HUDEP-2 (cell line): ENCODE data around the gene FNDC4.

Experiments
- DNase-seq, 76 experiments: peaks; one replicate each; lab custom pipeline; 2025; ENCODE audit not compliant: unreplicated experiment in 76 of 76; lab: John Stamatoyannopoulos, UW

FNDC4 gene

DNA sequence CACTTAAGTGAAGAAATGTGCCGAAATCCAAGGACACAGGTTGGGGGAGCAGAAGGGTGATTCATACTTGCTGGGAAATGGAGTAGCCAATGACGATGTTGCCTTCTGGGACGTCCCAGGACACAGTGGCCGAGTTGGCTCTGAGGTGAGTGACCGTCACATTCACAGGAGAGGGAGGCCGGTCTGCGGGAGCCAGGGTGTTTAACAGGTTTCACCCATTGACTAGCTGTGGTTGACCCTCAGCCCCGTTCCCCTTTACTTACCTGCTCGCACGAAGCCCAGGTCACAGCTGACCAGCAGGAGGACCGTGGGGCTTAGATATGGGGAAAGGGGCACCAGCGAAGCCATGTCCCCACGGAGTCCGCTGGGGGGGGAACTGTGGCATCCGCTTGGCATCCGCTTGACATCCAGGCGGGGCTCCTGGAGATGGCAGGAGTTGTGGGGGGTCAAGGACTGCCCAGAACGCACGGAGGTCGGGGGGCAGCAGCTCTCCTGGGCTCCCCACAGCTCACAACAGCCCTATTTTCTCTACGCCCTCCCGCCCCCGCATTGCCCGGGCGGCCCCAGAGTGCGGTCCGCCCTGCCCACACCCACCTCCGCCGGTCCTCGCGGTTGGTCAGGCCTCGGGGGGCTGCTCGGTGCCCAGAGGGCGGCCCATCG is 586 bp downstream of the FNDC4 start:
- peak in 13 of 76 experiments; percentile 2 to 42 (median 13) for DNase-seq

DNA sequence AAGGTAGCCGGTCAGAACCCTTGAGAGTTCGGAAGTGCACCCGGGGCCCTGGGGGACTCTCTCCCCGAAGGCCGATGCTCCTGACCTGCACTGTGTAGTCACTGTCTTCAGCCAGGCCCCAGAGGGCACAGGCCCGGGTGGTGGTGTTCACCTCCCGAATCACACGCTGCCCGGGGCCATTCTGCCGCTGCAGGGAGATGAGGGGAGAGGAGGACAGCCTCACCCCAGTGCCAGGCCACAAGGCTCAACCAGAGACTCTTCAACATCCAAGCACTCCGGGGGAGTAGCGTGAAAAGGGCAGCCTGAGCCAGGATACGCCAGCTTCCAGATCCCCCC is 1.1 kb downstream of the FNDC4 start:
- no peak for DNase-seq

DNA sequence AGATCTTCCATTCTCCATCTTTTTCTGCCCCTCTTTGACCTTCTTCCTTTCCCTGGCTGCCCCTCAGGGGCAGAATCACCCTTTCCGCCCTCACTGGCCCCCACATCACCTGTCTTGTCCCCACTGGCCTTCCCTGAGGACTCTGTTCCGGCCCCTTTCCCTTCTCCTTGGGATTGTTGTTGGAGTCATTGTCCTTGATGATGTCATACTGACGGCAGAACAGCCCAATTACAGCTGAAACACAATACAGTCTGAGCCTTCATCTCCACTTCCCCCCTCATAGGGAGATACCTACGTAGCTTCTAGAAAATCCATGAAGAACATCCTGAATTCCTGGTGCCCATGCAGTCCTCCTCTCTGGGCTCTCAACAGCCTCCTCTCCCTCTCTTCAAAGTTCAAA is 2.4 kb downstream of the FNDC4 start:
- DNase-seq = no peak

DNA sequence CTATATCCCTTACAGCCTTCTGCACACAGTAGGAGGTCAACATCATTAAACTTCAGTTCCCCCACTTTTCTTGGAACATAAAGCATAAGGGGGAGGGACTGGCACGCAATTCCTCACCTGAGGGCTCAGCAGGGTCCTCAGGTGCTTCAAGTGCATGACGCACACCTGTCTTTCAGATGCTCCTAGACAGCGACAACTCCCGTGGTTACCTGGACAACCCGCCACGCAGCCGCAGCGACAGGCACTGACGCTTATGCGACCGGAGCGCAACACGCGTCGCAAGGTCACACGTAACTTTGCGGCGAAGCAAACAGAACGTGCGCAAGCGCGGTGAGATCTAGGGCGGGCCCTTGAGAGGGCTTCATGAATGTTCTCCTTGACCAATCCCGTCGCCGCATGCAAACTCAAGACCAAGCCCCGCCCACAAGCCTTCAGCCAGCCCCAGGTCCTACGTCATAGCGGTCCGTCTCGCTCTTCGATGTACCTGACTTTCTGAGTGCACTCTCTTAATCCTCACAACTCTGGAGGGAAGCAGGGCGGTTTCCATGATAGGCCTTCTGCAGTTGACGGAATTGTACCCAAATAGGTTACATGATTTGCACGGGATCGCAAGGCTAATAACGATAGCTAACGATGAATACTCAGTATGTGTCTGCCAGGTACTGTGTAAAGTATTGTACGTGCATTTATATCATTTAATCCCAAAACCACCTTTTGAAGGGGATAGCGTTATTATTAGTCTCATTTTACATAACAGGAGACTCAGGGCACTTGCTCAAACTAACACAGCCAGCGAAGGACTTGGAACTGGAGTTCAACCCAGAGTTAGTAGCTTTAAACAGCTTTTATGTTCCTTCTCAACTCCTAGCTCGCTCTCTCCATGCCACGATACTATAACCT is 5.3 kb downstream of the FNDC4 start, which contains the start of gene IFT172:
IFT172 (minus strand) TSS at position 246 of the 900 bp plus-strand sequence; CDS start at position 156, 90 bp downstream.
- DNase-seq = peak in 75 of 76 experiments; percentile 73 to 99 (median 98)

DNA sequence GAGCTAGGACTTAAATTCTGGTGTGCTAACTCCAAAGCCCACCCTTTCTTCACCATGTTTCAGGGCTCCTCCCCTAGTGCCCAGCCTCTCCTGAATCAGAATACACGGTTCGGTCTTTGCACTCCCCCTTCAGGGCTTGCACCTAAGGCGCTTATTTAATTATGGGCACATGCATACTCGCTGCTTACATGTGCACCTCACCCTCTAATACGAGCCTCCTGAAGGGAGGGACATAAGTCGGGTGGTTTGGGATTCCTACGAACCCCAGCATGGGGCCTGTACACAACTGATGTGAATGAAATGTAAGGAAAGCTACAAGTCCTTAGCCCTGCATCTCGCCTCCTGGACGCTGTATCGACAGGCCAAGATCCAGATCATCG is 5.9 kb downstream of the FNDC4 start:
- peak in 10 of 76 experiments; percentile 5 to 29 (median 17) for DNase-seq

DNA sequence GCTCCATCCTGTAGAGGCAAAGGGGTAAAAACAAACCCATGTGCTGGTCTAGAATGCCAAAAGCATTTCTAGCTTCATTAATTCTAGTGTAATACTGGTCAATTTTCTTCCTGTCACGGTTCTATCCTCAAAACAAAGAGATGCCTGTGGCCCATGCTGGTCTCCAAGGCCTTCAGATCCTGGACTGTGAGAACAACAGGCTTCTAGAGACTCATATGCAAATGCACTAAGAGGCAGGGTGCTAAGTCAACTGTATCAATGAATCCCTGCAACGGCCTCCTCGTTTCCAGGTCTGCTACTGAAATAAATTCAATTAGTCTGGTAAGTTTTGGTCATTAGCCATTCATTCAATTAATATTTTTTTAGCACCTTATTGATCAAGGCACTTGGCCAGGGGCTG is 9.5 kb downstream of the FNDC4 start:
- DNase-seq = no peak

DNA sequence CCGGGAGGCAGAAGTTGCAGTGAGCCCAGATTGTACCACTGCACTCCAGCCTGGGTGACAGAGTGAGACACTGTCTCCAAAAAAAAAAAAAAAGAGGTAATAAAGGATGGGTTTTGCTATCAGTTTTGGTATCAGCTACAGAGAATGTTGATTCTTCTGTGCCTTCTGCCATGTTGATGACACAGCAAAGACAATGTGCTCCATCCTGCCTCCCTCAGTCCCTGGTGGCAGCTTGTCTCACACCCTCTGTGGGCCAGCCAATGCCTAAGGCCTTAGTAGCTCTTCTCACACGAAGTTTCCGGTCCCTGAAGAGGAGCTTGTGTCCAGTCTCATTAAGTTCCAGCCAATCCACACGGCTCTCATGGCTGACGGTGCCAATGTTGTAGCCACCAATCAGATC is 23.0 kb downstream of the FNDC4 start:
- DNase-seq = no peak

DNA sequence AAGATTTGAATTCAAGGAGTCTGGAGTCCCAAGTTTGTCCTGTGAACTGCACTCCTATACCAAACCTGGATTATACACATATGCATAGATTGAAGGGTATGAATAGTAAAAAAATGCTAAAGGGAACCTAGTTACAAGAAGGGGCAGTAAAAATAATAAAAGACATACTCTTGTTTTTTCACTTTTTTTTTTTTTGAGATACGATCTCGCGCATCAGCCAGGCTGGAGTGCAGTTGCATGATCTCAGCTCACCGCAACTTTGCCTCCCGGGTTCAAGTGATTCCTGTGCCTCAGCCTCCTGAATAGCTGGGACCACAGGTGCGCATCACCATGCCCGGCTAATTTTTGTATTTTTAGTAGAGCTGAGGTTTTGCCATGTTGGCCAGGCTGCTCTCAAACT is 30.6 kb downstream of the FNDC4 start:
- DNase-seq = no peak

DNA sequence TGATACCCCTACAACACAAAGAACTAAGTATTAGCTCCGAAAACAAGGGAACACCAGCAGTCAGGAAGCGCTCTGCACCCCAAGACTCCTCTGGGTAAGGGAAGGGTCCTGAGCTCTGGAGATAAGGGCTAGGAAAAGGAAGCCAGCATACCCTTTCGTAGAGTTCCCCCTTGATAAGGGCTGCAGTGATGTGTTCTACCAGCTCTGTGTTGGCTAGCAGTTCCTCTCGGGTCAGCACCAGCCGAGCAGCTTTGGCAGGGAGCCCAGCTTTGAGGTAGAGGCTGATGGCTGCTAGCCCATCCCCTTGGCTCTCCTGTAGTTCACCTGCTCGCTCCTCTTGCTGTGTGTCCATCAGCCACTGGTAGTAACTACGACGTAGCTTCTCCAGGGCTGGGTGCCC is 33.9 kb downstream of the FNDC4 start:
- peak in 41 of 76 experiments; percentile 2 to 47 (median 26) for DNase-seq

DNA sequence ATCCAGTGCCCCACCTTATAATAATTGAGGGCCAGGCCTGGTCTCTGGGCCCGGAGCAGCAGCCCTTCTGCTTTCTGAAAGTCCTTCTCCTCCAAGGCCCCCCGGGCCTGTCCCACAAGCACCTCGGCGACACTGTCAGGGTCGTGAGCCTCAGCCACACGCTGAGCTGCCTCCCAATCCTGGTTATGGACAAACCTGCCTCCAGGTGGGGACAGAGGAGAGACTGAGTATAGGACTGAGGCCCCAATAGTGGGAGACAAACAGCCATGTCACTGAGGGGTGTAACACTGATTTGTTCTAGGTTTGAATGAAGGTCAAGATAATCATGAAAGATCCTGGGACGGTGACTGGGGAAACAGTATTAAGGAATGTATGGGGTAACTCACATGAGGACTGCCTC is 41.0 kb downstream of the FNDC4 start:
- no peak for DNase-seq

DNA sequence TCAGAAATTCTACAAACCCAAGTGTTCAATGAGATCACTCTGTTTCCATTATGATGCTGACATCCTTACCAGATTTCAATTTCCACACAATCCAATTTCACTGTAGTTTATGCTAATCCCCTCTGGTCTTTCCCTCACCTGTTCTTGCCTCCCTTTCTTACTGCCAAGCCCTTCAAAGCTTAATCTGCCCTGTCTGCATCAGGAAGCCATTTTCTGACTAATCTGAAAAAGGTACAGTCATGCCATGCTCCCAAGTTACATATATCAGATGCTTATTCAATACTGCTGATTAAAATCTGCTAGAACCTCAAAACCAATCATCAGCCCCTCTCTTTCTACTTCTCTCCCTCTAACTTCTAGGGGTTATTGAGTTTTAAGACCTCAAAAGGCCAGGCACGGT is 43.9 kb downstream of the FNDC4 start:
- DNase-seq = no peak

DNA sequence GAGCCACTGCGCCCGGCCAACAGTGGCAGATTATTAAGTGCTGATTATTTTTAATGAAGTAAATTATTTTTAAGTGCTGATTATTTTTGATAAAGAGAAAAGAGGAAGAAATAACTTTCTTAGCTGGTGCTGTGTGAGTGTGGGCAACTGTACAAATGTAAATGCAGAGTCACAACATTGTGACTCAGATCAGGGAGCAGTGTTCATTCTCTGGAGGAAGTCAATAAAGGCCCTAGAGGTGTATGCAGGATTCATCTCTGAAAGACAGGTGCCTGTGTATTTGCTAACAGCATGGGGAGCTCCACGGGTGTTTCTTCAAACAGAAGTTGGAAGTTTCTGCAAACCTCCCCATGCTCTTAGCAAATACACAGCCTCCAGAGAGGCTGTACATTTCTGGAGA is 46.6 kb downstream of the FNDC4 start:
- DNase-seq = no peak

DNA sequence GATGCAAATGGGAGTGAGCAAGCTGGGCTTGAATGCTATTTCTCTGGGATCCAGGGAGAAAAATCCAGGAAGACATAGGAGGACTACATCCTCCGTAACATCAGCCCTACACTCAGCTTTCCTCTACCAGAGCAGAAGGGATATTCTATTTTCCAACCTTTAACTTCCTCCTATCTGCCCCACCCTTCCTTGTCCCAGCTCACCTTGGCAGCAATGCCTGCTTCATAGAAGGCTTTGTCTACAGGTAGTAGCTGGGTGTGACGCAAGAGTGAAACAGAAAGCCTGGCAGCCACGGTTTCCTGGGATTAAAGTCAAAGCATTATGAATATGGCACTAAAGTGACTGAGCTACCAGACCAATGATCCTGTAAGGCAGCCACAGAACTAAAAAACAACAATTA is 48.9 kb downstream of the FNDC4 start:
- DNase-seq = no peak

DNA sequence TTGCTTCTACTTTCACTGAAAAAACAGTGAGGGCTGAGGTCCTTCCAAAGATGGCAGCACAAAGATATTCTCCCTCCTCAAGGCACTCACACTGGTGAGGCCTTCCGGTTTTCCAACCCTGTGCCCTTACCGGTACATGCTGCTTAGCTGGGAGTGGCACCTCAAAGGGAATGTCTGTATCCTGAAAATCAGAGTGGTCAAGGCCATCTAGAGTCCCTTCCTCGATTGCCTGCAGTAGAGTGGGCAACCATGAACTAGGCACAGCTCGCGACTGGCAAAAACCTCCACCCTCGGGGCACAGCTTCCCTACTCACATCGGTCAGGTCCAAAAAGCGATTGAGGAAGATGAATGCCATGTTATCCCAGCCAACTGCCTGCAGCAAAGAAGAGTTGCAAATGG is 49.4 kb downstream of the FNDC4 start:
- DNase-seq = no peak

DNA sequence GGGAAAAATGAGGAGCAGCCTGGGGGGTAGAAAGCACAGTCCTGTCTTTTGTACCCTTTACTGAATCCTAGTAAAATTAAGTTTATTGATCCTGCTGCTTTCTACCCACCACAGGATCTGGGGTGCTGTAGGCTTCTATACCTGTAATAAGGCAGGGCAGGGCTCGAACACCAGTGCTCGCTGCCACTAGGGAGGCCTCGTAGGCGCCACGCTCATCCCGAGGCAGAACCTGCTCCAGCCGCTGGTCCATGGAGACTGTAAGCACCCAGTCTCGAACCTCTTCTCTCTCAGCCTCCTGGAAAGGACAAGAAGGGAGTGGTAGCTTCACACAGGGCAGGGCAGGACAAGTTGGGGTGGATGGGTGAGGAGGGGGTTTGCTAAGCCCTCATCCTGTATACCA is 49.8 kb downstream of the FNDC4 start:
- DNase-seq = no peak

DNA sequence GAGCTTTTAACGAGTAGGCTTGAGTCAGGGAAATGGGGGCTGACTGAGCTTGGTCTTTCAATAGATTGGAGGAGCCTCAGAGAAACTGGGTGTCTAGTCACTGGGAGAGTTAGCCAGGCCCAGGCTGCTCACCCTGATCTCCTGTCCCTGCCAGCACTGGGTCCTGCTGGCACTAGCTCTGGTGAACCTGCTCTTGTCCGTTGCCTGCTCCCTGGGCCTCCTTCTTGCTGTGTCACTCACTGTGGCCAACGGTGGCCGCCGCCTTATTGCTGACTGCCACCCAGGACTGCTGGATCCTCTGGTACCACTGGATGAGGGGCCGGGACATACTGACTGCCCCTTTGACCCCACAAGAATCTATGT is 52.1 kb downstream of the FNDC4 start:
- peak in 3 of 76 experiments; percentile 1 to 13 (median 12) for DNase-seq

DNA sequence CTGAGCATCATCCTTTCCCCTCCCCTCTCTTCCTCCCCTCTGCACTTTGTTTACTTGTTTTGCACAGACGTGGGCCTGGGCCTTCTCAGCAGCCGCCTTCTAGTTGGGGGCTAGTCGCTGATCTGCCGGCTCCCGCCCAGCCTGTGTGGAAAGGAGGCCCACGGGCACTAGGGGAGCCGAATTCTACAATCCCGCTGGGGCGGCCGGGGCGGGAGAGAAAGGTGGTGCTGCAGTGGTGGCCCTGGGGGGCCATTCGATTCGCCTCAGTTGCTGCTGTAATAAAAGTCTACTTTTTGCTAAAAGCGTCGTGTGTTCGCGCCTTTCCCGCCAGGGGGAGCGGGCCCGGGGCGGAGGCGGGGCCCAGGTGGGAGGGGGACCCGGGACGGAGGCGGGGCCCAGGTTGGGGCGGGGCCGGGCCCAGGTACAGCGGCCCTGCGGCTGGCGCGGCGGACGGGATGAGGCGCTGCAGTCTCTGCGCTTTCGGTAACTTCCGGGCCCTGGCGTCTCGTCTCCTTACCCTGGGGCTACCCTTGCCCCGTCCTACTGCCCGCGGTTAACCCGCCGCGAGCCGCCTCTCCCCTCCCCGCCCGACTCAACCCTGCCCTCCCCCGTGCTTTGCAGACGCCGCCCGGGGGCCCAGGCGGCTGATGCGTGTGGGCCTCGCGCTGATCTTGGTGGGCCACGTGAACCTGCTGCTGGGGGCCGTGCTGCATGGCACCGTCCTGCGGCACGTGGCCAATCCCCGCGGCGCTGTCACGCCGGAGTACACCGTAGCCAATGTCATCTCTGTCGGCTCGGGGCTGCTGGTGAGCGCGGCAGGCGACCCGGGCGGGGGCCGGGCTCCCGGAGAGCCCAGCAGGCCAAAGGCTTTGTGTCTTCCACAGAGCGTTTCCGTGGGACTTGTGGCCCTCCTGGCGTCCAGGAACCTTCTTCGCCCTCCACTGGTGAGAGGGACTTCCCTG is 52.8 kb downstream of the FNDC4 start, which contains the start of gene KRTCAP3:
KRTCAP3 (plus strand) TSS at position 424 of the 962 bp plus-strand sequence; CDS start at position 456, 32 bp downstream.
- DNase-seq = no peak
